Gastroesophageal sphincter (tissue), 4 donors: ENCODE results near the gene AKAP9. TPM values are rescaled to one million over a fixed set of nuclear protein-coding genes. Genes with fewer than 3 reads are reported as not detected.
"Not testable (repeated sequence)": the region's sequence is repeated elsewhere in the genome, so short reads cannot be mapped to it uniquely, and the experiment has no call there.

Experiments used
- ATAC-seq: fragments of 150-250 bp; one replicate; pipeline ENCODE4 v1.9.1; 2016; ENCODE audit warnings: mild to moderate bottlenecking, moderate library complexity
- H3K27ac ChIP-seq, 4 donors: fragments of 200-600 bp; sonication (generic) in 3 of 4; 1 replicate in 3 of 4; 2 replicates in 1 of 4; pipeline ENCODE4 v1.5.1; 2016 to 2019
- H3K27me3 ChIP-seq: fragments of 200-600 bp; sonication (generic); one replicate; pipeline ENCODE4 v1.5.1; 2019
- H3K36me3 ChIP-seq, 2 donors: fragments of 200-600 bp; sonication (generic); one replicate each; pipeline ENCODE4 v1.5.1; 2019; ENCODE audit warnings: control low read depth in 1 of 2
- H3K4me1 ChIP-seq, 3 donors: fragments of 200-600 bp; sonication (generic); 1 replicate in 2 of 3; 2 replicates in 1 of 3; pipeline ENCODE4 v1.5.1; 2016 to 2019; ENCODE audit warnings: control low read depth in 2 of 3
- H3K4me3 ChIP-seq, 2 donors: fragments of 200-600 bp; sonication (generic); one replicate each; pipeline ENCODE4 v1.5.1; 2019; ENCODE audit warnings: mild to moderate bottlenecking in 1 of 2, moderate library complexity in 1 of 2
- H3K9me3 ChIP-seq, 3 donors: fragments of 200-600 bp; sonication (generic); one replicate each; pipeline ENCODE4 v1.5.1; 2017 to 2019; ENCODE audit warnings: control low read depth in 2 of 3
- EP300 ChIP-seq: sonication (generic); formaldehyde crosslinking; IDR thresholded peaks from one replicate; pipeline ENCODE4 v1.6.1; 2017; ENCODE audit warnings: antibody characterized with exemption, mild to moderate bottlenecking
- POLR2A ChIP-seq, 2 donors: fragments of 450-650 bp; IDR thresholded peaks; one replicate each; pipeline ENCODE4 v1.6.1; 2017; ENCODE audit warnings: antibody characterized with exemption in 2 of 2, mild to moderate bottlenecking in 2 of 2, moderate library complexity in 1 of 2
- POLR2AphosphoS5 ChIP-seq: sonication (generic); formaldehyde crosslinking; IDR thresholded peaks from one replicate; pipeline ENCODE4 v1.6.1; 2017; ENCODE audit warnings: antibody characterized with exemption
- WGBS, 2 donors: methylation state at CpG; one replicate each; pipeline ENCODE4 v1.1.5; 2018; ENCODE audit warnings: low coverage in 1 of 2; 5-methylcytosine and 5-hydroxymethylcytosine counted together
- total RNA-seq, 4 donors: library from RNA; depleted of rRNA; stranded (reverse); fragments of >200 nt; gene quantifications; one replicate each; pipeline ENCODE4 v1.1.0, GENCODE V29; 2016
- TF ChIP-seq, protein P1 (sequence below), 4 experiments: fragments of 200-600 bp in 2 of 4; fragments of 450-650 bp in 2 of 4; sonication (generic) in 1 of 4; IDR thresholded peaks; one replicate each; pipeline ENCODE4 v1.5.1; 2017 to 2019; ENCODE audit warnings: antibody characterized with exemption in 4 of 4, mild to moderate bottlenecking in 2 of 4, moderate library complexity in 2 of 4

AKAP9 gene
- total RNA-seq, 4 donors from 2014 or later = 38.5 to 99.0 (median 50.8) TPM

- TF ChIP-seq, protein P1, sequence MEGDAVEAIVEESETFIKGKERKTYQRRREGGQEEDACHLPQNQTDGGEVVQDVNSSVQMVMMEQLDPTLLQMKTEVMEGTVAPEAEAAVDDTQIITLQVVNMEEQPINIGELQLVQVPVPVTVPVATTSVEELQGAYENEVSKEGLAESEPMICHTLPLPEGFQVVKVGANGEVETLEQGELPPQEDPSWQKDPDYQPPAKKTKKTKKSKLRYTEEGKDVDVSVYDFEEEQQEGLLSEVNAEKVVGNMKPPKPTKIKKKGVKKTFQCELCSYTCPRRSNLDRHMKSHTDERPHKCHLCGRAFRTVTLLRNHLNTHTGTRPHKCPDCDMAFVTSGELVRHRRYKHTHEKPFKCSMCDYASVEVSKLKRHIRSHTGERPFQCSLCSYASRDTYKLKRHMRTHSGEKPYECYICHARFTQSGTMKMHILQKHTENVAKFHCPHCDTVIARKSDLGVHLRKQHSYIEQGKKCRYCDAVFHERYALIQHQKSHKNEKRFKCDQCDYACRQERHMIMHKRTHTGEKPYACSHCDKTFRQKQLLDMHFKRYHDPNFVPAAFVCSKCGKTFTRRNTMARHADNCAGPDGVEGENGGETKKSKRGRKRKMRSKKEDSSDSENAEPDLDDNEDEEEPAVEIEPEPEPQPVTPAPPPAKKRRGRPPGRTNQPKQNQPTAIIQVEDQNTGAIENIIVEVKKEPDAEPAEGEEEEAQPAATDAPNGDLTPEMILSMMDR (IDR thresholded peaks at IDR 0.05) = no peak
- no peak for TF ChIP-seq EP300
- TF ChIP-seq POLR2A (IDR thresholded peaks at IDR 0.05) = no peak
- no peak for TF ChIP-seq POLR2AphosphoS5
- 87 to 96% methylated on average over 1 of the region's 1 CpG for WGBS, 2 donors
Observed at GRCh38 chr7:91957232-91957631, 16.6 kb downstream of the AKAP9 start.

DNA sequence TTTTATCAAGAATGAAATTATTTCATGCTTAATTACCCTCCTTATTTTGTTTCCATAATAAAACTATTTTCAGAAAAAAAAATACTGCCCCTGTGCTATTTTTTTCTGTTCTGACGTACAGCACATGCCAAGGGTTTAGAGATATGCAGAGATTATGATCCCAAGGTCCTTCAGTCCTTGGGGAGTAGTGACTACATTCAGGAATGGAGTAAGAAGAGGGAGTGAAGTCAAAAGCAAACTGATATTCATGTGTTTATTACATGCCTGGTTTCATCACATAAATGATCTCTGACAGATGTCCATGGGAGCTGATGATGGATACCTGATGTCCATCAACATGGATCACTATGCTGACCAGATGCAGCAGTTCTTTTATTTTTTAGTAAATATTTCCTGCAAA, 17.2 kb downstream of the AKAP9 start:
- H3K9me3 ChIP-seq = no peaks in the 10 kb centered on the region
- H3K4me3 ChIP-seq = no peak overlapping the region
- H3K27me3 ChIP-seq = no peaks in the 10 kb centered on the region
- 33 to 36% methylated on average over 1 of the region's 1 CpG for WGBS, 2 donors
- H3K4me1 ChIP-seq = peaks cover 0 to 35% (median 0%) of the 10 kb centered on the region in 3 donors
- no peak for TF ChIP-seq POLR2AphosphoS5
- TF ChIP-seq, protein P1 (IDR thresholded peaks at IDR 0.05) = no peak
- TF ChIP-seq POLR2A (IDR thresholded peaks at IDR 0.05) = no peak
- no peak for TF ChIP-seq EP300
- no peaks in the 10 kb centered on the region for H3K36me3 ChIP-seq
- H3K27ac ChIP-seq = no peak overlapping the region
- no peak for ATAC-seq

More at GRCh38 chr7:91957232-91957631, 16.6 kb downstream of the AKAP9 start:
- no peaks in the 10 kb centered on the region for H3K36me3 ChIP-seq
- no peaks in the 10 kb centered on the region for H3K9me3 ChIP-seq
- no peak overlapping the region for H3K4me3 ChIP-seq
- ATAC-seq = no peak
- H3K4me1 ChIP-seq = peaks cover 0 to 41% (median 0%) of the 10 kb centered on the region in 3 donors
- no peak overlapping the region for H3K27ac ChIP-seq
- no peaks in the 10 kb centered on the region for H3K27me3 ChIP-seq

- no peak overlapping the region for H3K27ac ChIP-seq
- no peaks in the 10 kb centered on the region for H3K36me3 ChIP-seq
- H3K27me3 ChIP-seq = no peaks in the 10 kb centered on the region
- no peak overlapping the region for H3K4me3 ChIP-seq
- H3K9me3 ChIP-seq = no peaks in the 10 kb centered on the region
- WGBS, 2 donors = 45 to 83% methylated on average over 3 to 4 of the region's 5 CpGs
- TF ChIP-seq POLR2AphosphoS5 (no peak), EP300 (no peak), POLR2A (IDR thresholded peaks at IDR 0.05) (no peak)
- TF ChIP-seq, protein P1 (IDR thresholded peaks at IDR 0.05) = no peak
- ATAC-seq = no peak
- H3K4me1 ChIP-seq = peaks cover 0 to 30% (median 0%) of the 10 kb centered on the region in 3 donors
Observed at GRCh38 chr7:91959023-91959422, 18.4 kb downstream of the AKAP9 start.

DNA sequence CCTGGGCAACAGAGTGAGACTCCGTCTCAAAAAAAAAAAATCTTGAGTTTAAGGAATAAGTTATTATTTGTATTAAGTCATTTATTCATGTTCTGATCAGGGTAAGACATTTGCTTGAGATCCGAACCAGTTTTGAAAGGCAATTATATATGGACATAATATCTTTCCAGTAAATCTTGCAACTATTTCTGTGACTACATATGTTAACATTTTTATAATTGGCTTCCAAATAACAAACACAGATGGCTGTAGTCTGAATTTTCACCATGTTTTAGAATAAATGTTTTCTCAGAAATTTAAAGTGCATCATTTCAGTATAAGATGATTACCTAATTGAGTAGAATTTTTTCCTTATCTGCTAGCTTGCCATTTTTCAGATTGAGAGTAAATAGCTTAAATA, 21.2 kb downstream of the AKAP9 start:
- H3K27me3 ChIP-seq = no peaks in the 10 kb centered on the region
- TF ChIP-seq, protein P1 (IDR thresholded peaks at IDR 0.05) = no peak
- TF ChIP-seq EP300 = no peak
- TF ChIP-seq POLR2AphosphoS5 = no peak
- TF ChIP-seq POLR2A (IDR thresholded peaks at IDR 0.05) = no peak
- no peaks in the 10 kb centered on the region for H3K36me3 ChIP-seq
- H3K4me3 ChIP-seq = no peak overlapping the region
- ATAC-seq = no peak
- WGBS, 2 donors = 100% methylated on average over 2 of the region's 2 CpGs
- no peak overlapping the region for H3K27ac ChIP-seq
- no peaks in the 10 kb centered on the region for H3K9me3 ChIP-seq
- H3K4me1 ChIP-seq = peaks cover 0 to 30% (median 0%) of the 10 kb centered on the region in 3 donors

DNA sequence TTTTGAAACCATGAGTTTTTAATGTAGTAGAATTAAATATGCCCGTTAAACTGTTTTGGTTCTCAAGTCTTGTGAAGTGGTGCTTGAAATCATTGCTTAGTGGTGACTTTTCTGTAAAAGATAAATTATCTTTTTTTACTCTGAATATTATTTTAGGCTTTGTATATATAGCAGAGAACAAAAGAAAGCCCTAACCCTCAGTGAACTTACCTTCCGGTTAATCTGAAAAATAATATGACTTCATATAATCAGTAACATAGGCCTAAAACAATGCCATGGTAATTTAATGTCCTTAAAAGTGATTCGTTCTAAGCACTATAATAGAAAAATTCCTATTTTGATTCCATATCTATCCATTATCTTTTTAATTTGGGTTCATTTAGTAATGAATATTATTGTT, 21.8 kb downstream of the AKAP9 start:
- TF ChIP-seq POLR2AphosphoS5 = no peak
- TF ChIP-seq POLR2A (IDR thresholded peaks at IDR 0.05) = no peak
- TF ChIP-seq, protein P1 (IDR thresholded peaks at IDR 0.05) = no peak
- no peak for TF ChIP-seq EP300
- peaks cover 0 to 30% (median 0%) of the 10 kb centered on the region in 3 donors for H3K4me1 ChIP-seq
- H3K27me3 ChIP-seq = no peaks in the 10 kb centered on the region
- H3K4me3 ChIP-seq = no peak overlapping the region
- no peak overlapping the region for H3K27ac ChIP-seq
- WGBS, 2 donors = 86 to 93% methylated on average over 3 of the region's 3 CpGs
- no peaks in the 10 kb centered on the region for H3K36me3 ChIP-seq
- ATAC-seq = no peak
- no peaks in the 10 kb centered on the region for H3K9me3 ChIP-seq

DNA sequence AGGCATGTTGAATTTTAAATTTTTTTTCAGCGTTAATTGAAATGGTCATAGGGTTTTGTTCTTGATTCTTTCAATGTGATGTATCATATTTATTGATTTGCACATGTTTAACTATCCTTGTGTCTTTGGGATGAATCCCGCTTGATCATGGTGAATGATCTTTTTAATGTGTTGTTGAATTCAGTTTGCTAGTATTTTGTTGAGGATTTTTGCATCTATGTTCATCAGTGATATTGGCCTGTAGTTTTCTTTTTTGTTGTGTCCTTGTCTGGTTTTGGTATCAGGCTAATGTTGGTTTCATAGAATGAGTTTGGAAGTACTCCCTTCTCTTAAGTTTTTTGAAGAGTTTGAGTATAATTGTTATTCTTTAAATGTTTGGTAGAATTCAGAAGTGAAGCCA, 26.9 kb downstream of the AKAP9 start:
- H3K4me1 ChIP-seq = peaks cover 0 to 14% (median 0%) of the 10 kb centered on the region in 3 donors
- H3K27me3 ChIP-seq, H3K9me3 ChIP-seq, H3K4me3 ChIP-seq, ATAC-seq, H3K36me3 ChIP-seq, H3K27ac ChIP-seq: not testable (repeated sequence)
- WGBS, 2 donors = 93 to 94% methylated on average over 2 of the region's 2 CpGs
